ENCODE measurements around the gene CRYGN. TPM values are rescaled to one million over a fixed set of nuclear protein-coding genes. Genes with fewer than 3 reads are reported as not detected.

Gene CRYGN
- total RNA-seq, 4 donors from 2014 or later = 0.19 TPM; not detected in 3

- WGBS, 2 donors = 88 to 97% methylated on average over 7 to 8 of the region's 8 CpGs
- Histone ChIP-seq H3K4me1 (peaks cover 0 to 18% (median 11%) of the 10 kb centered on the region in 3 donors), H3K27me3 (no peaks in the 10 kb centered on the region), H3K36me3 (peaks cover 9 to 62% (median 28%) of the 10 kb centered on the region in 3 donors), H3K27ac (no peak overlapping the region), H3K4me3 (no peak overlapping the region), H3K9me3 (peaks cover 0 to 10% (median 0%) of the 10 kb centered on the region in 3 donors)
- TF ChIP-seq CTCF (IDR thresholded peaks at IDR 0.05) (no peak), POLR2A (IDR thresholded peaks at IDR 0.05) (no peak)
- intact Hi-C loops (cut with DNase I) = no loop called here
- no peak for DNase-seq
These were observed 25.2 kb upstream of the CRYGN start for GRCh38 chr7:151465169-151465568.

GRCh38 chr7:151462306-151462779 is 22.4 kb upstream of the CRYGN start:
- intact Hi-C loops (cut with DNase I) = no loop called here
- 60 to 75% methylated on average over 1 of the region's 1 CpG for WGBS, 2 donors
- H3K4me3 ChIP-seq = no peak overlapping the region
- peaks cover 9 to 21% (median 20%) of the 10 kb centered on the region in 3 donors for H3K4me1 ChIP-seq
- H3K9me3 ChIP-seq = peaks cover 0 to 10% (median 0%) of the 10 kb centered on the region in 3 donors
- H3K27ac ChIP-seq = peak overlapping the region in 2 of 4 donors; percentile 76 to 93
- no peaks in the 10 kb centered on the region for H3K27me3 ChIP-seq
- no peak for DNase-seq
- peaks cover 0 to 33% (median 15%) of the 10 kb centered on the region in 3 donors for H3K36me3 ChIP-seq
- TF ChIP-seq POLR2A (IDR thresholded peaks at IDR 0.05) = no peak
- no peak for TF ChIP-seq CTCF (IDR thresholded peaks at IDR 0.05)

DNA sequence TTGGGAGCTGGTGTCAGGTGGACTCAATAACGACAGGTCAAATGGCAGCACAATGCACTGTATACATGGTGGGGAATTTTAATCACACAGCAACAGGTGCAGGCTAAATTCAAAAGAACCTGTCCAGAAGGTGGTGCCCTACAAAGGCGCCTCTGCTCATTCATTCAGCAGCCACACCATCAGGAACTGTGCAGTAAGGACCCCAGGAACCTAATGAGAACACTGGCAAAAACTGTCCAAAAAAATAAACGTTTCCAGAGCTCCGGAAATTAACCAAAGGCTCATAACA is 21.9 kb upstream of the CRYGN start:
- WGBS, 2 donors = 70 to 77% methylated on average over 4 of the region's 4 CpGs
- intact Hi-C loops (cut with DNase I) = no loop called here

GRCh38 chr7:151461096-151461941 is 21.4 kb upstream of the CRYGN start:
- Histone ChIP-seq H3K4me3 (peak overlapping the region in 1 of 4 donors; percentile 42), H3K27me3 (no peaks in the 10 kb centered on the region), H3K4me1 (peaks cover 9 to 21% (median 20%) of the 10 kb centered on the region in 3 donors), H3K36me3 (peaks cover 0 to 23% (median 10%) of the 10 kb centered on the region in 3 donors), H3K9me3 (peaks cover 0 to 10% (median 0%) of the 10 kb centered on the region in 3 donors), H3K27ac (peak overlapping the region; percentile 47 to 93 (median 82))
- DNase-seq = no peak
- no peak for TF ChIP-seq CTCF (IDR thresholded peaks at IDR 0.05)
- intact Hi-C loops (cut with DNase I) = no loop called here
- 65 to 76% methylated on average over 5 to 6 of the region's 6 CpGs for WGBS, 2 donors

More for the DNA sequence above, 21.9 kb upstream of the CRYGN start:
- no peak for TF ChIP-seq POLR2A (IDR thresholded peaks at IDR 0.05)
- no peak for TF ChIP-seq CTCF (IDR thresholded peaks at IDR 0.05)
- Histone ChIP-seq H3K9me3 (peaks cover 0 to 10% (median 0%) of the 10 kb centered on the region in 3 donors), H3K4me1 (peaks cover 9 to 21% (median 20%) of the 10 kb centered on the region in 3 donors), H3K36me3 (peaks cover 0 to 29% (median 12%) of the 10 kb centered on the region in 3 donors), H3K27me3 (no peaks in the 10 kb centered on the region), H3K4me3 (no peak overlapping the region), H3K27ac (peak overlapping the region in 3 of 4 donors; percentile 76 to 93 (median 87))
- DNase-seq = no peak

DNA sequence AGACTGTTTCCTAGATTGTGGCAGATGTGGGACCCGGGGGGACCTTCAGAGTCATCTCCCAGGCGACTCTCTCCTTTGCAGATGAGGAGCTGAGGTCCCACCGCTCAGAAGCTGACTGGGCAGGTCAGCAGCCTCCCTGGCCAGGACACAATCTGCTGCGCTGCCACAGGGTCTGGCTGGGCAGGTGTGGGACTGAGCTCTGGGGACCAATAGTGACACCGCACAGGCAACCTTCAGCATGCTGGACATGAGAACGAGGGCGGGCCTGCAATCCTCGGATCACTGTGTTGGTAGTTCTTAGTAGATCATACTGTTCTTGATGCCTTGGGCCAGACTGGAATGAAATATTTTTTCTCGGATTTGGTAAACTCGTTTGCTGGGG is 20.5 kb upstream of the CRYGN start:
- no peaks in the 10 kb centered on the region for H3K27me3 ChIP-seq
- peaks cover 9 to 21% (median 20%) of the 10 kb centered on the region in 3 donors for H3K4me1 ChIP-seq
- H3K4me3 ChIP-seq = peak overlapping the region in 2 of 4 donors; percentile 9 to 42
- H3K27ac ChIP-seq = peak overlapping the region; percentile 47 to 93 (median 82)
- peaks cover 0 to 15% (median 4%) of the 10 kb centered on the region in 3 donors for H3K36me3 ChIP-seq
- TF ChIP-seq CTCF (IDR thresholded peaks at IDR 0.05) (no peak), POLR2A (IDR thresholded peaks at IDR 0.05) (no peak)
- no peak for DNase-seq
- intact Hi-C loops (cut with DNase I) = no loop called here
- whole genome bisulfite sequencing, 2 donors = 50 to 80% methylated on average over 4 to 9 of the region's 10 CpGs
- peaks cover 0 to 10% (median 0%) of the 10 kb centered on the region in 3 donors for H3K9me3 ChIP-seq

Measured in esophagus squamous epithelium (tissue), 5 donors.